HG03039 (cell line): ENCODE measurements around the gene RAB36.
"Not testable (repeated sequence)": the region's sequence is repeated elsewhere in the genome, so short reads cannot be mapped to it uniquely, and the experiment has no call there.

Experiments used
- ATAC-seq: cut with Tn5 transposase; IDR thresholded peaks from one replicate; pipeline ENCODE4 v1.9.1; 2021; ENCODE audit warnings: mild to moderate bottlenecking, moderate library complexity; ENCODE audit not compliant: unreplicated experiment

The RAB36 gene

DNA sequence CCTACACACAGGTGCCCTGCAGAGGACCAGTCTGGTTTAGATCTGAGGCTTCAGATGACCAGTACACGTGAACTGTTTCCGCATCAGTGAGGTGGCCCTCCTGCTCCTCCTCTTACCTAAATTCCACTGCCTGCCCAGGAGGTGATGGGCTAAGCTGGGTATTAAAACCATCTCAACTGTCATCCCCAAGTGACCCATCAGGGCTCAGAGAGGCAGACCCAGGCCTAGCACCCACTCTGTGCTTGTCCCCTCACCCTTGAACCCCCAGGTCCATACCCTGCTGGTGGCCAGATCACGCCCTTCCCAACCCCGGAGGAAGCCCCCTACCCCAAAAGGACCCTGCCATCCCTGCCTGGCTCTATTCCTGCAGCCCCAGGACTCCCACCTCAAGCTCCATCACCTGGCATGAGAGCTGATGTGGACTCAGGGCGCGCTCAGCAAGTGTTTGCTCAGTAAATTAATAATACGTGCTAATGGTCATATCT lies 24.8 kb upstream of the RAB36 start:
- no peak for ATAC-seq

DNA sequence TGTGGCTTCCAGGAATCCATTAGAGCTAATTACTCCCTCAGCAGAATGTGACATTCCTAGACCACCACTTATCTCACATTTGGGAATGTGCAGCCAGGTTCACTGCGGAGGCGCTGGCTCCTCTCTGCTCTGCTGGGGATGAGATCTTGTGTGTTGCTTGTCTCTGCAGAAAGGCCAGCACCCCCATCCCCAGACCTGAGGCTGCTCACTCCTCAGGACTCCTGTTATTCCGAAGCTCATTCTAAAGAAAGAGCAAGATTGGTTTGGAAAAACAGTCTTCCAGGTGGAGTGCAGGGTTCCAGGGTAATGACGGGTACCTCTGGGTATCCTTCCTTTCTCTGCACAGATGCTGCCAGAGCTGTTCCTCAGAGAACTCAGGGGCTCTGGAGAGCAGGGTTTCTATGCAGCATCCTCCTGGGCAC lies 24.3 kb upstream of the RAB36 start:
- no peak for ATAC-seq

DNA sequence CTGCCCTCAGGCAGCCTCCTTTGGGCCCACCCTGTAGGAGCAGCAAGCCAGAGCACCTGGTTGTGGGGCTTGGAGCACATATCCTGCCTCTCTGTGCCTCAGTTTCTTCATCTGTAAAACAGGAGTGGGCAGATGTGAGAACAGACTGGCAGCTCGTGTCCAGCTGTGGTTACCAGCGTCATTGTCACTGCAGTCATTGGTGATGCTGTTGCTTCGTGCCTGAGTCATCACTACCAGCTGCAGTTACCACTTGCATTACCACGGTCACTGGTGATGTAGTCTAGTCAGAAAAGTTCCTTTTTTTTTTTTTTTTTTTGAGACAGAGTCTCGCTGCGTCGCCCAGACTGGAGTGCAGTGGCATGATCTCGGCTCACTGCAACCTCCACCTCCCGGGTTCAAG lies 23.9 kb upstream of the RAB36 start:
- ATAC-seq: no peak

DNA sequence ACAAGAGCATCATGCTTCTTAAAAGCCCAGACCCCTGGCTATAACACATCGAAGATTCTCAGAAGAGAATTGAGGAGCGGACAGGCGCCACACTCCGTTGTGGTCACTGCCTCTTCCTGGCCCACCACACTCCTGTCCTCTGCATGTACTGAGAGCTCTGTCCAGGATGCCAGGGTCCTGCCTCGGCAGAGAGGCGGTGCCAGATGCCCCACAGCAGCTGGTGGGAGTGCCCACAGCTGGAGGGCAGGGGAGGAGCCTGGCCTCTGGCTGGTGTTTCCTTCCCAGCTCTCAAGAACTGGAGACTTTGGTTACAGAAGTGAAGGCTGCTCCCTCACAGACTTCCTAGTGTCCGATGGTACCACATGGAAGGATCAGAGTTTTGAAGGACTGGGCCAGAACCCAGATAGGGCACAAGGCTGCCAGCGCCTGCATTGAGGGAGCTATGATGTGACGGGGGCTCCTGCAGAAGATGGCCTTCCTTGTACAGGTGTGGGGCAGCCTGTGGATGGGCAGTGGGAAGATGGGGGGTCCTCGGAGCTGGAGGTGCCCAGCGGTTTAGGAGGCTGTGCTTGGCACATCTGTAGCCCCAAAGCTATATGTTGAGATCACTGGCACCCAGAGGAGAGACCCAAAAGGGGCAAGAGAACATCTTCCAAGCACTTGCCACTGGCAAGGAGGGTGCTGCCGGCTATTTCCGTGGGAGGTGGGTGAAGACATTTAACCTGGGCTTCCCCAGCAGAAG lies 22.9 kb upstream of the RAB36 start:
- no peak for ATAC-seq

DNA sequence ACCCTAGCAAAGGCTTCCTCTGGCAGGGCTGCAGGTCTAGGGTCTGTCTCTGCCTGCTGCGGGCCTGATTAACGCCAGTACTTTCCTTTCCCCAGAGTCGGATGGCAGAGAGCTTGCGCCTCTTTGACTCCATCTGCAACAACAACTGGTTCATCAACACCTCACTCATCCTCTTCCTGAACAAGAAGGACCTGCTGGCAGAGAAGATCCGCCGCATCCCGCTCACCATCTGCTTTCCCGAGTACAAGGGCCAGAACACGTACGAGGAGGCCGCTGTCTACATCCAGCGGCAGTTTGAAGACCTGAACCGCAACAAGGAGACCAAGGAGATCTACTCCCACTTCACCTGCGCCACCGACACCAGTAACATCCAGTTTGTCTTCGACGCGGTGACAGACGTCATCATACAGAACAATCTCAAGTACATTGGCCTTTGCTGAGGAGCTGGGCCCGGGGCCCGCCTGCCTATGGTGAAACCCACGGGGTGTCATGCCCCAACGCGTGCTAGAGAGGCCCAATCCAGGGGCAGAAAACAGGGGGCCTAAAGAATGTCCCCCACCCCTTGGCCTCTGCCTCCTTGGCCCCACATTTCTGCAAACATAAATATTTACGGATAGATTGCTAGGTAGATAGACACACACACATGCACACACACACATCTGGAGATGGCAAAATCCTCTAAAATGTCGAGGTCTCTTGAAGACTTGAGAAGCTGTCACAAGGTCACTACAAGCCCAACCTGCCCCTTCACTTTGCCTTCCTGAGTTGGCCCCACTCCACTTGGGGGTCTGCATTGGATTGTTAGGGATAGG lies 22.1 kb upstream of the RAB36 start:
- ATAC-seq: no peak

DNA sequence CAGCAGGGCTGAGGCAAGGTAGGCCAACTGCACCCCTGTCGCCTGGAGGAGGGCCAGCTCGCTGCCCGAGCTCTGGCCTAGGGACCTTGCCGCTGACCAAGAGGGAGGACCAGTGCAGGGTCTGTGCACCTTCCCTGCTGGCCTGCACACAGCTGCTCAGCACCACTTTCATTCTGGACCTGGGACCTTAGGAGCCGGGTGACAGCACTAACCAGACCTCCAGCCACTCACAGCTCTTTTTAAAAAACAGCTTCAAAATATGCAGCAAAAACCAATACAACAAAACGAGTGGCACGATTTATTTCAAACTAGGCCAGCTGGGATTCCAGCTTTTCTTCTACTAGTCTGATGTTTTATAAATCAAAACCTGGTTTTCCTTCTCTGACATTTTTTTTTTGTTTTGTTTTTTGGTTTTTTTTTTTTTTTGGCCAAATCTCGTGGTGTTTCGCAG lies 21.4 kb upstream of the RAB36 start:
- ATAC-seq: no peak

DNA sequence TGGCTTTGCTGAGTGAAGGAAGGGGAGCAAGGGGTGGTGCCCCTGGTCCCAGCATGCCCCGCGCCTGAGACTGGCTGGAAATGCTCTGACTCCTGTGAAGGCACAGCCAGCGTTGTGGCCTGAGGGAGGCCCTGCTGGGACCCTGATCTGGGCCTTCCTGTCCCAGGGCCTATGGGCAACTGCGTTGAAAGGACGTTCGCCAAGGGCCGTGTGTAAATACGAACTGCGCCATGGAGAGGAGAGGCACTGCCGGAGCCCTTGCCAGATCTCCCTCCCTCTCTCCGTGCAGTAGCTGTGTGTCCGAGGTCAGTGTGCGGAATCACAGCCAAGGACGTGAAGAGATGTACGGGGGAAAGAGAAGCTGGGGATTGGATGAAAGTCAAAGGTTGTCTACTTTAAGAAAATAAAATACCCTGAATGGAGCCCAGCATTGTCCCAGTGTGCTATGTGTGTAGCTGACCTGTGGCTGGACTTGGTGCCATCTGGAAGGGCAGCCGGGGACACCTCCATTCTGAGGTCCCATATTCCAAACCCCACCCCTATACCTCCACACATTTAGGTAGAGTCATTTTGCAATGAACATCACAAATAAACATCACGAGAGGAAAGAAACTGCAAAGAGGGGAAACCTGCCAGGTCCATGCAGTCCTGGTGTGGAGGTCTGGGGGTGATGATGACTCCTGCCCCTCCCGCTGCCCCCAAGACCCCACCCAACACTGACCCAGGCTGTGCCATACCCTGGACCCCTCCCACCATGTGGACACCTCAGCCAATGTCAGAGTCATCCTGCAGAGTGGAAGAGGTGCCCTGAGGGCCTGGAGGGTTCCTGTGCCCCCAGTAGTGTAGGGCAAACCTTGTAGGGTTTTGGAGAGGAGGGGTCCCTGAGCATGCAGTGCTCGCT lies 20.4 kb upstream of the RAB36 start:
- ATAC-seq: no peak

DNA sequence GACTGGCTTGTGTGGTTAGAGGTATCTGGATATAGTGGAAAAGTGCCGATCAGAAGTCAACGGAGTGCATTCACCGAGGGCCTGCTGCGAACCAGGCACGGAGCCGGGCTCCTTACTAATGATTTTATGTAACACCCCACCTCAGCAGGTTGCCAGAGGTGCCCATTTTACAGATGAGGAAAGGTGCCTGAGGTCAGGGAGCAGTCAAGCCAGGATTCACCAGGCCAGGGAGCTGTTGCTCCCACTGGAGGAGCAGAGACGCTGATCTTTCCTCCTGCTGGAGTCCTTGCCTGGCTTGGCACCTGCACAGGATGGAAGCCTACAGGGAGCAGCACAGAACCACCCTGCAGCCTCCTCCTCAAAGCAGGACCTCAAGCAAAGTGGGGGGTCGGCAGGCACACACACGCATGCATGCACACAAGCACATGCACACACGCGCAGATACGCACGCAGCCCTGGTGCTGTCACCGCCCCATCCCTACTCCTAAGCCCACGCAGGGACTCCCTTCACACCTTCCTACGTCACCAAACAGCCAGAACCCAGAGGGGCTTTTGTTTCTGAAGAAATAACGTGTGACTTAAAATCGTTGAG lies 19.7 kb upstream of the RAB36 start:
- no peak for ATAC-seq

DNA sequence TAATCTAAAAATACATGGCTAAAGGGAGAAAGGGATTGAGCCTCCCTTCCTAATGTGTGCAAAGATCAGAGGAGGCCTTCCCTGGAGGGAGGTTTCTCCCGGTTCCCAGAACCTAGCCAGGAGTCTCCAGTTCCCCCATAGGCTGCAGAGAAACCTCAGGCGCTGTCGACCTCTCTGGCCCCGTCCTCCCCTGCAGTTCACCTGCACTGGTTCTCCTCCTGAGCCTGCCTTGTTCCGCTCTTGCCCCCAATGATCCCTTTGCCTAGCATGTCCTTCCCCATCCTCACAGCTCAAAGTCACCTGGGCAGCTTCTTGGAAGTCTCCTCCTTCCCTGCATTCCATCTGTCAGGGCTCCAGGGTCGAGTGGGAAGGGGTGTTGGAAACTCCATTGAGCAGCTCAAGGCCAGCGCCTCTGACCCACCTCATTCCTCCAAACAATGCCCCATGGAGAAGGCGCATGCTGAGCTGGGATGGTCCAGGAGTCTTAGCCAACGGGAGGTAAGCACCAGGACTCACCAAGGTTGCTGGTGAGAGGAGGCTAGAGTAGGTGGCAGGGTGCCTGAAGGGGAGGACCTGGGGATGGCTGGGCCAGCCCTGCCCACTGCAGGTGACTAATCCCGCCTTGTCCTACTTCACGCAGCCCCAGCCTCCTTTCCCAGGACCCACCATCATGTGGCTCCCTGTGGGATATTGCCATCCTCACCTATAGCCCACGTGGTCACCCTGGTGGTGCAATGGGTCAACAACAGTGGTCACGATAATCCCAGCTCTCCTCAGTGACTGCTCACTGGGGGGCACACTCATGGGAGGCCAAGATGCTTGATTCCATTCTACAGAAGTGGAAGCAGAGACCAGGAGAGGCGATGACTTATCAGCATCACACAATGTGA lies 18.9 kb upstream of the RAB36 start:
- no peak for ATAC-seq

DNA sequence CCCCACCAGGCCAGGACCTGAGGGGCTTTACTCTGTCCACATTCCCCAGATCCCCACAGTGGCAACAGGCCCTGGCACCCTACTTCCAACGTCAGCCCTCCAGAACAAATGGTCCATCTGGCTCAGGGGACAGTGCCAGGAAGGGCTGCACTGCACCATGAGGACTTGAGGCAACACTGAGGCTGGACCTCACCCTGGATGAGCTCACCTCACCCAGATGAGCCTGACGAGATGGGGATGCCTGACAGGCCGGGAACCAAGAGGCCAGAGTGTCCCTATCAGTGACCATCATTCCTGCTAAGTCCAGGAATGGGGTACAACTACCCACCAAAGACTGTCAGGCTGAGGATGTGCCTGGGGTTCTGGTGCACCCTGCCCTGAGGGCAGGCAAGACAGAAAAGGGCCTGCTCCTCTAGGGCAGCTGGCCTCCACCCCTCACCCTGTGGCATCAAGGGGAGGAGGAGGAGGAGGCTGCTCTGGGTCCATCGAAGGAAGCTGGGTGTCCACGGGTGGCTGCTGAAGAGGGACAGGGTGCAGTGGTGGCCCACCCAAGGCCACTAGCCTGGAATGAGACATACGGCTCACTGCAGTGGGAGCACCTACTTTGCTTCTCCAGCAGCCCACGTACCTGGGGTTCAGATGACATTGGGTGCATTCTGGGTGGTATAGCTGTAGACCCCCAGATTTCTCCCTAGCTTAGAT lies 18.1 kb upstream of the RAB36 start:
- no peak for ATAC-seq

DNA sequence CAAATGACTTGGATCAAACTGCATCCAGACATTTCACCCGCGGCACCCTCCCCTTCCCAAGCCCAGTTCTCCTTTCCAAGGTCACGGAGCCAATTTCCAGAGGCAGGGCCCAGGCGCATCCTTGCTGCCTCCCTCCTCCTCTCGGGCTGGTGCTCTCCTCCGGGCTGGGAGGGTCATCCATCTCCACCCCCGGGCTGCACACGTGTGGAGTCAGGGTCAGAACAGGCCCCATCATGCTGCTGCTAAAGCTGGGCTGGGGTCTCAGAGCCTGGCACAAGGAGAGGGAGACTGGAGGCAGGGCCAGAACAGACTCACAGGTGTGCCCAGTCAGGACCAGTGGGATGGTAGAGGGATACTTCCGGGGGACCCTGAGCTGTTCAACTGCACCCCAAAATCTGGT lies 17.5 kb upstream of the RAB36 start:
- no peak for ATAC-seq

DNA sequence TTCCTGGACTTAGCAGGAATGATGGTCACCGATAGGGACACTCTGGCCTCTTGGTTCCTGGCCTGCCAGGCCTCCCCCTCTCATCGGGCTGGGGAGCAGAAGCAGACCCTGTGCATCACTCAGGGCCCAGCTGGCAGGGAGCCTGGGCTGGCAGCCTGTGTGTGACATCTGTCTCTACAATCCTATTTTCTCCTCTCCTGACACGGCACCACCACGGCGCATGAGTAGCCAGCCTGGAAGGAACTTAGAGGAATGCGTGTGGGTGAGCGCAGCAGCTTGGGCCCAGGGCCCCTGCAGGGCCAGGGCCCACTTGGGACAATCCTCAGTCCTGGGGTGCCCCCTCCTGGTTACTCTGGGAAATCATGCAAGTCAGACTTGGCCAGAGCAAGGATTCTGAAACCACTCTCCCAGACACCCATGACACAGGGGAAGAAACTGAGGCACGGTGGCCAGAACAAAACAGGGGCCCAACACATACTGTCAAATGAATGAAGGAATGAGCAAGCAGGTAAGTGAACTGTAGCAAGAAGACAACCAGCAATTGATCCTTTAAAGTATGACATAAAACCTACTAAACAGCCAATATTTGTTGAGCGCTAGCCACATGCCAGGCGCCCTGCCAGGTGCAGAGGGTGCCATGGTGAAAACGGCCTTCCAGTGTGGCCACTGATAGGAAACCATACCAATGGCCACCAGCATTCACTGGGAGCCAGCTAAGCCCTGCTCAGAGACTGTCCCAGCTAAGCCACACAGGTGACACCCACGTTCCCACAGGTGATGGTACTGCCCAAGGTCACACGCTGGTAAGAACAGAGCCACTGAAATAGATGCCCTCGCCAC lies 16.8 kb upstream of the RAB36 start:
- no peak for ATAC-seq

DNA sequence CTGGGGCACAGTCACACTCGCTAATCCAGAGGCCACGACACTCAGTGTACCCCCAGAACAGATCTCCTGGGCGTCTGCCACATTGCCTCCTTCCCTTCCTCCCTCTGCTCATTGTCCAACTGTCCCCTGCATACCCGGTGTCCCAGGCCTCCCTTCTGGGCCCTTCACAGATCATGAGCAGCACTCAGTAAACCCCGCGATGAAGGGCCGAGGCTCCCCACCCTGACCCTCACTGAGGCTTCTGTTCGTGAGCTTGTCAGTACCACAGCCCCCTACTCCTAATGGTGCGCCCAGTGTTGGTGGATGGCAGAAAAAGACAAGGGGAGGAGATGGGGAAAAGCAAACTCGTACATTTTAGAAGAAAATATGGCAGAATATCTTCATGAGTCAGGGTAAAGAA lies 16.1 kb upstream of the RAB36 start:
- no peak for ATAC-seq

DNA sequence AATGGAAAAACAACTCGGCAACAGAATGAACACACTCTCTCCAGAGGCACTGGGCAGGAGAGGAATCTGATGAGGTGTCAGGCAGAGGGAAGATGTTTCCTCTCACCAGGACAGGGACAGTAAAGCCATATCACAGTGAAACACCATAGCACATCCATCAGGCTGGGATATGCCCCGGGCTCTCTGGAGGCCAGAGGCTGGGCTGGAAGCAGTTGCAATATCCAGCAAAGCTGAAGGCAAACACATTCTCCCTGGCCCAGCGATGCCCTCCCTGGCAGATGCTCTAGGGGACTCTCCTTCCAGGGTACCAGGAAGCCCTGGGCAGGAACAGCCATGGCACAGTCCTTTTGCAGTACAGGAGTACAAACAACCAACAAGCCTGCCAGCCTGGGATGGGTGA lies 14.6 kb upstream of the RAB36 start:
- no peak for ATAC-seq

DNA sequence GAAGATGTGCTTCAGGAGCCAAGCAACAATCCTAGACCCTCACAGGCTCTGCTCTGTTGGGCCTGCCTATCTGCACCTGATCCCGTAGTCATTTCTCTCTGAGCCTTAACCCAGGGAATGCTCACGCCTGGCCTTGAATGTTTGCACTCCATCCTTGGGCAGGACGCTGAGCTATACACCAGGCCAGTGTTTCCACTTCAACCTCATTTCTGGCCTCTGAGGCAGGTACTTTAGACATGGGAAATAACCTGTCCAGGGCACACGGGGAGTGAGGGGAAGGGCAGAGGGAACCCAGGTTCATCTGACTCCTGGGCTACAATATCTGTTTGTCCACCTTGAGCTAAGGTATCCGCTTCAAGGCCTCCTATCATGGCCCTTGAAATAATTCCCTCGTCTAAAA lies 13.3 kb upstream of the RAB36 start:
- ATAC-seq: no peak

DNA sequence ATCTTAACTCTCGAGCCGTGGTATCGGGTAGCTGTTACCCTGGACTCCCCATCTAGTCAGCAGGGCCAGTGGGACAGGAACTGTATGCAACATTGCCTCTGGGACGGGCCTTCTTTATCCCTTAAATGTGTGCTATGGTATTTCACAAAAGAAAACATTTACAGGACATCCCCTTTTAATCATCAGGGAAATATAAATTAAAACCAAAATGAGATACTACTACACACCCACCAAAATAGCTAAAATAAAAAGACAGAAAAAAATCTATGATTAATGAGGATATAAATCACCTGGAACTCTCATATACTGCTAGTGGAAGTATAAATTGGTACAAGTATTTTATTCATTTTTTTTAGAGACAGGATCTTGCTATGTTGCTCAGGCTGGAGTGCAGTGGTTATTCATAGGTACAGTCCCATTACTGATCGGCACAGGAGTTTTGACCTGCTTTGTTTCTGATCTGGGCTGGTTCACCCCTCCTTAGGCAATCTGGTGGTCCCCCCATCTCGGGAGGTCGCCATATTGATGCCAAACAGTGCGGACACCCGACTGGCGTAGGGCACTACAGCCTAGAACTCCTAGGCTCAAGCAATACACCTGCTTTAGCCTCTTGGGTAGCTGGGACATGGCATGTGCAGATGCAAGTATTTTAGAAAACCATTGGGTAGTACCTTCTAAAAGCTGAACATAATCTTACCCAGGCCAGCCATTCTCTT lies 12.7 kb upstream of the RAB36 start:
- no peak for ATAC-seq

DNA sequence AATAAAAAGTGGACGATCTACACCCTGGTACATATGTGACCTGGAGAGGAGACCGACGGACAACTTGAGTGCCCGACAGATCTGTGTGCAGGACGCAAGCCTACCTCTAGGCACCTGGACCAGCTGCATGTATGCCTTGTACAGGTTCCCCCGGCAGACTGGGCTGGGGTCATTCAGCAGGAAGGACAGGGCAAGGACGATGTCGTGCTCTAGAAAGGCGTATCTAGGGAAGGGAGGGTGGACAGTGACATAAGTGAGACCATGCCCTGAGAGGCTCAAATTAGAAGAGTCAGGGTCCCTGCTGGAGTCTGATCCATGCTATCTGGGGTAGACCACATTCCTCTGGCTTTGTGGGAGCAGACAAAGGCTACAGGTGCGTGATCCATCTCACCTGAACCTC lies 11.4 kb upstream of the RAB36 start:
- ATAC-seq: no peak

DNA sequence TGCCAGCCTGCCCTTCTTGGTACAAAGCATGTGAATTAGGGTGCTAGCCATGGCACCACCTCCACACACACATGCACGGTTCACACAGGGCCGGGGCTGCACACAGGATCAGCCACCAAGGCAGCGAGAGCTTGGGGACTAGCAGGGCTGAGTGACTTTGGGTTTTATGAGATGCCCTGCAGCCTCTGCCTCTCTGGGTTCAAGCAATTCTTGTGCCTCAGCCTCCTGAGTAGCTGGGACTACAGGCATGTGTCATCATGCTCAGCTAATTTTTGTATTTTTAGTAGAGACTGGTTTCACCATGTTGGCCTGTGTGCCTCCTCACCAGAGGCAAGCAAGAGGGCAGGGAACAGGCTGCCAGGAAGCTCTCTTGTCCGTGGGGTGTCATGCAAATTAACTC lies 8.3 kb upstream of the RAB36 start:
- ATAC-seq: not testable (repeated sequence)
